Body of pancreas (tissue), 4 donors: ENCODE data around the gene PARP8.

Source experiments
- POLR2A ChIP-seq, 3 donors: fragments of 450-650 bp; IDR thresholded peaks; one replicate each; pipeline ENCODE4 v1.6.1; 2016; ENCODE audit warnings: antibody characterized with exemption in 3 of 3, mild to moderate bottlenecking in 2 of 3
- TF ChIP-seq, protein P1 (sequence below), 7 experiments: fragments of 450-650 bp in 4 of 7; fragments of 200-600 bp in 3 of 7; sonication (generic) in 3 of 7; IDR thresholded peaks; one replicate each; pipeline ENCODE4 v1.5.1; 2016 to 2019; ENCODE audit warnings: antibody characterized with exemption in 7 of 7

GRCh38 chr5:50716134-50716533, 49.7 kb downstream of the PARP8 start:
- TF ChIP-seq, protein P1, sequence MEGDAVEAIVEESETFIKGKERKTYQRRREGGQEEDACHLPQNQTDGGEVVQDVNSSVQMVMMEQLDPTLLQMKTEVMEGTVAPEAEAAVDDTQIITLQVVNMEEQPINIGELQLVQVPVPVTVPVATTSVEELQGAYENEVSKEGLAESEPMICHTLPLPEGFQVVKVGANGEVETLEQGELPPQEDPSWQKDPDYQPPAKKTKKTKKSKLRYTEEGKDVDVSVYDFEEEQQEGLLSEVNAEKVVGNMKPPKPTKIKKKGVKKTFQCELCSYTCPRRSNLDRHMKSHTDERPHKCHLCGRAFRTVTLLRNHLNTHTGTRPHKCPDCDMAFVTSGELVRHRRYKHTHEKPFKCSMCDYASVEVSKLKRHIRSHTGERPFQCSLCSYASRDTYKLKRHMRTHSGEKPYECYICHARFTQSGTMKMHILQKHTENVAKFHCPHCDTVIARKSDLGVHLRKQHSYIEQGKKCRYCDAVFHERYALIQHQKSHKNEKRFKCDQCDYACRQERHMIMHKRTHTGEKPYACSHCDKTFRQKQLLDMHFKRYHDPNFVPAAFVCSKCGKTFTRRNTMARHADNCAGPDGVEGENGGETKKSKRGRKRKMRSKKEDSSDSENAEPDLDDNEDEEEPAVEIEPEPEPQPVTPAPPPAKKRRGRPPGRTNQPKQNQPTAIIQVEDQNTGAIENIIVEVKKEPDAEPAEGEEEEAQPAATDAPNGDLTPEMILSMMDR (IDR thresholded peaks at IDR 0.05) = no peak
- no peak for TF ChIP-seq POLR2A (IDR thresholded peaks at IDR 0.05)
